Measurements from ENCODE around the gene CNTNAP2.

CNTNAP2 gene

DNA sequence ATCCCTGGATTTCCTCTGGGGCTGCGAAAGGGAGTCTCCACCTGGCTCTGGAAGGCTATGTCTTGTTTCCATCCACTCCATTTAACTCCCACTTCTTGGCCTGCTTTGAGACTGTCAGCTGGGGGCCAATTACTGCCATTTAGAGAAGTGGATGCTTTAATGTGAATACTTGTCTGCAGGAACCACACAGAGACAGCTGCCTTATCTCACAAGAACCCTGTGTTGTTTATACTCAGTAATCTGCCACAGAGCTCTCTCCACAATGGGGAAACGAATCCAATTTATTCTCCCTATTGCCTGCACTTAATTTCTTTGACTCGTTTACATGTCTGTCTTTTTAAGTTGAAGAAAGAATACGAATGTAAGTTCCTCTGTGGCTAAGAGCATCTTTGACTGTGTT, 1687.0 kb downstream of the CNTNAP2 start:
- Histone ChIP-seq H3K27ac (ENCODE audit: low read depth, low read length, severe bottlenecking) (no peak overlapping the region), H3K4me3 (ENCODE audit: extremely low read depth, insufficient read depth, low read length, poor library complexity, severe bottlenecking) (no peak overlapping the region)
- 58 to 80% methylated on average over 1 to 2 of the region's 4 CpGs for WGBS, 2 experiments (ENCODE audit: insufficient coverage in 2 of 2)

DNA sequence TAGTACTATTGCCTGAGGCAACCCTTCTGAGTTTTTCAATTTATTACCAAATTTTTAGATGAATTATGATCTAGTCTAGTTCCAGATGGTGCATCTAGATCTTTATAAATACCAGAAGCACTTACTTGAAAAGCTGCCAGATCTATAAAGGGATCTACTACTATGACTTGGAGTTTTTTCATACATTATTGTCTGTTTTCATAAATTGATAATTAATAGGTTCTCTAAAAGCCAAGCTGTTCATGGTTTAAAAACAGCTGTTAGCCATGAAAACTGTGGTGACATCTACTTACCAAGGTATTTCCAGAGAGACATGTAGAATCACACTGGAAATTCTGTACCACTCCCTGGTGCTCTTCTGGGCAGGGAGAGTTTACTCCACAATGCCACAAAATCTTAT, 1687.4 kb downstream of the CNTNAP2 start:
- Histone ChIP-seq H3K36me3 (ENCODE audit: control insufficient read depth, insufficient read depth, low read length) (no peaks in the 10 kb centered on the region), H3K9me3 (ENCODE audit: control insufficient read depth, low read length) (no peaks in the 10 kb centered on the region), H3K27ac (ENCODE audit: low read depth, low read length, severe bottlenecking) (no peak overlapping the region), H3K4me1 (ENCODE audit: control insufficient read depth, insufficient read depth, low read length, poor library complexity, severe bottlenecking) (no peaks in the 10 kb centered on the region), H3K4me3 (ENCODE audit: extremely low read depth, insufficient read depth, low read length, poor library complexity, severe bottlenecking) (no peak overlapping the region)

More for the DNA sequence above, 1687.0 kb downstream of the CNTNAP2 start:
- no peaks in the 10 kb centered on the region for H3K36me3 ChIP-seq (ENCODE audit: control insufficient read depth, insufficient read depth, low read length)
- H3K9me3 ChIP-seq (ENCODE audit: control insufficient read depth, low read length): no peaks in the 10 kb centered on the region
- H3K4me1 ChIP-seq (ENCODE audit: control insufficient read depth, insufficient read depth, low read length, poor library complexity, severe bottlenecking): no peaks in the 10 kb centered on the region

GRCh38 chr7:147805996-147806576, 1689.5 kb downstream of the CNTNAP2 start:
- Histone ChIP-seq H3K4me1 (ENCODE audit: control insufficient read depth, insufficient read depth, low read length, poor library complexity, severe bottlenecking) (no peaks in the 10 kb centered on the region), H3K4me3 (ENCODE audit: extremely low read depth, insufficient read depth, low read length, poor library complexity, severe bottlenecking) (no peak overlapping the region), H3K36me3 (ENCODE audit: control insufficient read depth, insufficient read depth, low read length) (no peaks in the 10 kb centered on the region), H3K27ac (ENCODE audit: low read depth, low read length, severe bottlenecking) (no peak overlapping the region), H3K9me3 (ENCODE audit: control insufficient read depth, low read length) (no peaks in the 10 kb centered on the region)

DNA sequence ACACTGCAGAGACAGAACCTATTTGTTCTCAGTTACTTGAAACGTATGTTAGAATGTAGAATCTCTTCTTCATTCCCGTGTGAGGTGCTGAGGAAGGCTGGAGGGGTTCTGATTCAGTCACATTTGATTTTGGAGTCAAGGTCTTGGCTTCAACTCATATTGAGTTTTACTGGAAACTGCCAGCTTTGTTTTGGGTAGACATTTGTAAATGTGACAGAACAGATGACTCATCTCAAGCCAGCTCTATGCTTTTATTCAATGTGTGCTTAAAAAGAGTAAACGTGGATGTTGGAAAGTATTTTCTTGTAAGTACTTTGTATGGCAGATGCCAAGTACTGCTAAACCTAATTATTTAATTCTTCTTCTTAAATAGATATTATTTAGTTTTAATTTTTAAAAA, 1693.2 kb downstream of the CNTNAP2 start:
- Histone ChIP-seq H3K4me3 (ENCODE audit: extremely low read depth, insufficient read depth, low read length, poor library complexity, severe bottlenecking) (no peak overlapping the region), H3K36me3 (ENCODE audit: control insufficient read depth, insufficient read depth, low read length) (no peaks in the 10 kb centered on the region), H3K4me1 (ENCODE audit: control insufficient read depth, insufficient read depth, low read length, poor library complexity, severe bottlenecking) (no peaks in the 10 kb centered on the region), H3K9me3 (ENCODE audit: control insufficient read depth, low read length) (no peaks in the 10 kb centered on the region), H3K27ac (ENCODE audit: low read depth, low read length, severe bottlenecking) (no peak overlapping the region)
- WGBS, 2 experiments (ENCODE audit: insufficient coverage in 2 of 2): 92 to 100% methylated on average over 1 to 2 of the region's 3 CpGs

DNA sequence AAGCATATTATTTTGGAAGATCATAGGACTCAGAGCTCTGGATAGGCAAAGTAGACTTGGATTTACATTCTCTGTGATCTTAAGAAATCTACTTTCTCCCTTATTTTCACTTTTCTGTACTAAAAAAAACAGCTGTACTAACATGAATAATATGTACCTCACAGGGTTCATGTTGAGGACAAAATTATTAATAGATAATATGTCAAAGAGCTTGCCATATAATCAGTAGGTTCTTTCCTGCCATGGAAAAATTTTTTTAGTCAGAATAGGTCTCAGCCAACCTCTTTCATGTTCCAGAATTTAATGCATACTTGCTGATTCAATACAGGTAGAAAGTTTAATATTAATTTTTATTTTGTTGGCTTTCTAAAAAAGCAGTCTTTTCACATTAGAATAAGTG, 1693.7 kb downstream of the CNTNAP2 start:
- Histone ChIP-seq H3K27ac (ENCODE audit: low read depth, low read length, severe bottlenecking) (no peak overlapping the region), H3K36me3 (ENCODE audit: control insufficient read depth, insufficient read depth, low read length) (no peaks in the 10 kb centered on the region), H3K9me3 (ENCODE audit: control insufficient read depth, low read length) (no peaks in the 10 kb centered on the region), H3K4me3 (ENCODE audit: extremely low read depth, insufficient read depth, low read length, poor library complexity, severe bottlenecking) (no peak overlapping the region), H3K4me1 (ENCODE audit: control insufficient read depth, insufficient read depth, low read length, poor library complexity, severe bottlenecking) (no peaks in the 10 kb centered on the region)

DNA sequence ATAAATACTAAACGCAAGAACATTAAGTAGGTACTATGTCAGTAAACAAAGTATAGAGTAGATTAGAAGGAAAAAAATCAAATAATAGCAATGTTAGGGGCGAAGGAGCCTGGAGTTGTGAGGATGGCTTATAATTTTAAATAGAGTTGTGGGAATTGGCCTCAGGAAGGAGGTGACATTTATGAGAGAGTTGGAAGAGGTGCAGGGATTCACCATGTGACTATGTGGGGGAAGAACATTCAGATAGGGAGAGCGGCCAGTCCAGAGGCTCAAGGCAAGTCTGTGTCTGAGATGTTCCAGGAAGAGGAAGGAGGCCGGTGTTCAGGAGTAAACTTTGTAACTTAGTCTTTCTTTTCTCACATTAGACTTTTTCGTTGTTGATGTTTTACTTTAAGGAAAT, 1695.3 kb downstream of the CNTNAP2 start:
- whole genome bisulfite sequencing, 2 experiments (ENCODE audit: insufficient coverage in 2 of 2): 92 to 98% methylated on average over 2 to 3 of the region's 5 CpGs
- no peak overlapping the region for H3K4me3 ChIP-seq (ENCODE audit: extremely low read depth, insufficient read depth, low read length, poor library complexity, severe bottlenecking)
- H3K36me3 ChIP-seq (ENCODE audit: control insufficient read depth, insufficient read depth, low read length): no peaks in the 10 kb centered on the region
- H3K4me1 ChIP-seq (ENCODE audit: control insufficient read depth, insufficient read depth, low read length, poor library complexity, severe bottlenecking): no peaks in the 10 kb centered on the region
- H3K27ac ChIP-seq (ENCODE audit: low read depth, low read length, severe bottlenecking): no peak overlapping the region
- no peaks in the 10 kb centered on the region for H3K9me3 ChIP-seq (ENCODE audit: control insufficient read depth, low read length)

- Histone ChIP-seq H3K9me3 (ENCODE audit: control insufficient read depth, low read length) (no peaks in the 10 kb centered on the region), H3K27ac (ENCODE audit: low read depth, low read length, severe bottlenecking) (no peak overlapping the region), H3K4me1 (ENCODE audit: control insufficient read depth, insufficient read depth, low read length, poor library complexity, severe bottlenecking) (no peaks in the 10 kb centered on the region), H3K36me3 (ENCODE audit: control insufficient read depth, insufficient read depth, low read length) (no peaks in the 10 kb centered on the region), H3K4me3 (ENCODE audit: extremely low read depth, insufficient read depth, low read length, poor library complexity, severe bottlenecking) (no peak overlapping the region)
These were observed 1696.7 kb downstream of the CNTNAP2 start for GRCh38 chr7:147813316-147813715.

GRCh38 chr7:147818317-147818716, 1701.7 kb downstream of the CNTNAP2 start:
- Histone ChIP-seq H3K27ac (ENCODE audit: low read depth, low read length, severe bottlenecking) (no peak overlapping the region), H3K36me3 (ENCODE audit: control insufficient read depth, insufficient read depth, low read length) (no peaks in the 10 kb centered on the region), H3K4me1 (ENCODE audit: control insufficient read depth, insufficient read depth, low read length, poor library complexity, severe bottlenecking) (no peaks in the 10 kb centered on the region), H3K4me3 (ENCODE audit: extremely low read depth, insufficient read depth, low read length, poor library complexity, severe bottlenecking) (no peak overlapping the region), H3K9me3 (ENCODE audit: control insufficient read depth, low read length) (no peaks in the 10 kb centered on the region)
- WGBS, 2 experiments (ENCODE audit: insufficient coverage in 2 of 2): 85% methylated on average over 3 of the region's 4 CpGs; no CpG with 5 or more reads in 1 of the 2 experiments

- WGBS, 2 experiments (ENCODE audit: insufficient coverage in 2 of 2): 89 to 100% methylated on average over 2 to 3 of the region's 4 CpGs
These were observed 1708.1 kb downstream of the CNTNAP2 start for GRCh38 chr7:147824671-147825070.

GRCh38 chr7:147829016-147829415, 1712.4 kb downstream of the CNTNAP2 start:
- Histone ChIP-seq H3K9me3 (ENCODE audit: control insufficient read depth, low read length) (no peaks in the 10 kb centered on the region), H3K4me3 (ENCODE audit: extremely low read depth, insufficient read depth, low read length, poor library complexity, severe bottlenecking) (no peak overlapping the region), H3K4me1 (ENCODE audit: control insufficient read depth, insufficient read depth, low read length, poor library complexity, severe bottlenecking) (no peaks in the 10 kb centered on the region), H3K36me3 (ENCODE audit: control insufficient read depth, insufficient read depth, low read length) (no peaks in the 10 kb centered on the region), H3K27ac (ENCODE audit: low read depth, low read length, severe bottlenecking) (no peak overlapping the region)
- 83 to 94% methylated on average over 2 of the region's 2 CpGs for WGBS, 2 experiments (ENCODE audit: insufficient coverage in 2 of 2)

More at GRCh38 chr7:147824671-147825070, 1708.1 kb downstream of the CNTNAP2 start:
- Histone ChIP-seq H3K4me1 (ENCODE audit: control insufficient read depth, insufficient read depth, low read length, poor library complexity, severe bottlenecking) (no peaks in the 10 kb centered on the region), H3K36me3 (ENCODE audit: control insufficient read depth, insufficient read depth, low read length) (no peaks in the 10 kb centered on the region), H3K4me3 (ENCODE audit: extremely low read depth, insufficient read depth, low read length, poor library complexity, severe bottlenecking) (no peak overlapping the region), H3K27ac (ENCODE audit: low read depth, low read length, severe bottlenecking) (no peak overlapping the region), H3K9me3 (ENCODE audit: control insufficient read depth, low read length) (no peaks in the 10 kb centered on the region)

DNA sequence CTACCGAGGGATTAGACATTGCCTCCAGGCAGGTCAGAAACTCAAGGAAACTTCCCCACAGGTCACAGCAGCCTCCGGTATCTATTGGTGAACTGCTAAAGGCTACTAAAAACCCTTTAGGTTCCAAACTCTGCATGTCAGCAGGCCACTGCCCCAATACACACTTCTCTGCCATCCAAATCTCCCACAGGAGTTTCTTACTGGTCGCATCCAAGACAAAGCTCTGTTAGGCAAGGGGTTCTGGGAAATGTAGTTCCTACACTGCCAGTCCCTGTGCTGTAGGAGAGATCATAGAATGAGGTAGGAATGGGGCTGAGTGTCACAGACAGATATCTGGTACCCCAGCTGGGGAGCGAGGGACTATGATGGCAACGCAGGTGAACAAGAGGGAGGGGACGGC, 1717.0 kb downstream of the CNTNAP2 start:
- WGBS, 2 experiments (ENCODE audit: insufficient coverage in 2 of 2): 91 to 100% methylated on average over 1 to 4 of the region's 6 CpGs

More for the DNA sequence above, 1717.0 kb downstream of the CNTNAP2 start:
- Histone ChIP-seq H3K9me3 (ENCODE audit: control insufficient read depth, low read length) (peaks cover 7% of the 10 kb centered on the region), H3K27ac (ENCODE audit: low read depth, low read length, severe bottlenecking) (no peak overlapping the region), H3K4me3 (ENCODE audit: extremely low read depth, insufficient read depth, low read length, poor library complexity, severe bottlenecking) (no peak overlapping the region), H3K4me1 (ENCODE audit: control insufficient read depth, insufficient read depth, low read length, poor library complexity, severe bottlenecking) (no peaks in the 10 kb centered on the region), H3K36me3 (ENCODE audit: control insufficient read depth, insufficient read depth, low read length) (no peaks in the 10 kb centered on the region)
